Measurements from ENCODE around the gene CERS2.

GRCh38 chr1:150917387-150917786 lies 57.2 kb downstream of the CERS2 start:
- no peak for TF ChIP-seq CTCF (conservative IDR thresholded peaks at IDR 0.05 in 1 of 2, IDR thresholded peaks at IDR 0.05 in 1 of 2; ENCODE audit: extremely low read depth in 1 of 2, insufficient read depth in 1 of 2, low read depth in 1 of 2, low read length in 2 of 2)
- TF ChIP-seq EZH2 (IDR thresholded peaks at IDR 0.05; ENCODE audit: borderline replicate concordance, low read length) = no peak

Data from mammary epithelial cell (primary cell).